ENCODE measurements around the gene TUSC2. TPM values are rescaled to one million over a fixed set of nuclear protein-coding genes. Genes with fewer than 3 reads are reported as not detected.

Gene TUSC2
- total RNA-seq, 1 experiment from 2014 or later: 29.2 TPM

GRCh38 chr3:50356553-50356952 lies 28.5 kb upstream of the TUSC2 start:
- Mint-ChIP-seq H3K36me3 (ENCODE audit: insufficient read depth, unreplicated experiment) (peaks cover 29% of the 10 kb centered on the region), H3K4me3 (ENCODE audit: low read depth, unreplicated experiment) (peak overlapping the region; percentile 96), H3K27me3 (ENCODE audit: unreplicated experiment) (no peaks in the 10 kb centered on the region), H3K9me3 (ENCODE audit: low read depth, unreplicated experiment) (no peaks in the 10 kb centered on the region), H3K27ac (ENCODE audit: unreplicated experiment) (no peak overlapping the region), H3K4me1 (ENCODE audit: low read depth, unreplicated experiment) (peaks cover 10% of the 10 kb centered on the region)
- intact Hi-C loops (cut with micrococcal nuclease; ENCODE audit: unreplicated experiment): no loop called here
- no peak for DNase-seq
- CTCF ChIA-PET: interaction anchor here (0.6 kb wide), 1 partner anchor 84 kb away, joined by 4 read pairs; no protein-coding TSS in a partner anchor
- BruUV-seq (replicated peaks): no TSS peak
- TF ChIP-seq CTCF (IDR thresholded peaks at IDR 0.05; ENCODE audit: unreplicated experiment): no peak

- CTCF ChIA-PET: interaction anchor here (0.6 kb wide), 2 partner anchors 25 to 83 kb away, joined by 4 read pairs; no protein-coding TSS in a partner anchor
- intact Hi-C loops (cut with micrococcal nuclease; ENCODE audit: unreplicated experiment): no loop called here
- no peaks in the 10 kb centered on the region for H3K27me3 Mint-ChIP-seq (ENCODE audit: unreplicated experiment)
Observed at GRCh38 chr3:50355829-50356552, 28.0 kb upstream of the TUSC2 start.

GRCh38 chr3:50354850-50355249 lies 26.8 kb upstream of the TUSC2 start:
- CTCF ChIA-PET: no interaction called here
- TF ChIP-seq CTCF (IDR thresholded peaks at IDR 0.05; ENCODE audit: unreplicated experiment): no peak
- Mint-ChIP-seq H3K9me3 (ENCODE audit: low read depth, unreplicated experiment) (no peaks in the 10 kb centered on the region), H3K27ac (ENCODE audit: unreplicated experiment) (no peak overlapping the region), H3K4me1 (ENCODE audit: low read depth, unreplicated experiment) (peaks cover 17% of the 10 kb centered on the region), H3K4me3 (ENCODE audit: low read depth, unreplicated experiment) (no peak overlapping the region), H3K27me3 (ENCODE audit: unreplicated experiment) (no peaks in the 10 kb centered on the region), H3K36me3 (ENCODE audit: insufficient read depth, unreplicated experiment) (peaks cover 43% of the 10 kb centered on the region)
- no TSS peak for BruUV-seq (replicated peaks)
- intact Hi-C loops (cut with micrococcal nuclease; ENCODE audit: unreplicated experiment): no loop called here
- DNase-seq: no peak

More at GRCh38 chr3:50355829-50356552, 28.0 kb upstream of the TUSC2 start:
- H3K36me3 Mint-ChIP-seq (ENCODE audit: insufficient read depth, unreplicated experiment): peaks cover 34% of the 10 kb centered on the region
- no peaks in the 10 kb centered on the region for H3K9me3 Mint-ChIP-seq (ENCODE audit: low read depth, unreplicated experiment)
- no TSS peak for BruUV-seq (replicated peaks)
- H3K4me1 Mint-ChIP-seq (ENCODE audit: low read depth, unreplicated experiment): peaks cover 10% of the 10 kb centered on the region
- no peak for TF ChIP-seq CTCF (IDR thresholded peaks at IDR 0.05; ENCODE audit: unreplicated experiment)
- H3K27ac Mint-ChIP-seq (ENCODE audit: unreplicated experiment): no peak overlapping the region
- H3K4me3 Mint-ChIP-seq (ENCODE audit: low read depth, unreplicated experiment): no peak overlapping the region
- DNase-seq: no peak

- no peaks in the 10 kb centered on the region for H3K9me3 Mint-ChIP-seq (ENCODE audit: low read depth, unreplicated experiment)
- no peaks in the 10 kb centered on the region for H3K27me3 Mint-ChIP-seq (ENCODE audit: unreplicated experiment)
- peaks cover 39% of the 10 kb centered on the region for H3K36me3 Mint-ChIP-seq (ENCODE audit: insufficient read depth, unreplicated experiment)
- DNase-seq: no peak
- intact Hi-C loops (cut with micrococcal nuclease; ENCODE audit: unreplicated experiment): no loop called here
- BruUV-seq (replicated peaks): no TSS peak
- H3K4me3 Mint-ChIP-seq (ENCODE audit: low read depth, unreplicated experiment): no peak overlapping the region
- H3K4me1 Mint-ChIP-seq (ENCODE audit: low read depth, unreplicated experiment): peaks cover 19% of the 10 kb centered on the region
- CTCF ChIA-PET: no interaction called here
- no peak overlapping the region for H3K27ac Mint-ChIP-seq (ENCODE audit: unreplicated experiment)
- no peak for TF ChIP-seq CTCF (IDR thresholded peaks at IDR 0.05; ENCODE audit: unreplicated experiment)
Observed at GRCh38 chr3:50354186-50354764, 26.3 kb upstream of the TUSC2 start.

Measured in Calu3 (cell line).